Stomach smooth muscle (tissue), 2 donors: Measurements from ENCODE around the gene SIN3A.
"Not testable (repeated sequence)": the region's sequence is repeated elsewhere in the genome, so short reads cannot be mapped to it uniquely, and the experiment has no call there.

Experiments used
- H3K27ac ChIP-seq: one replicate; pipeline ENCODE4 v1.7.0; 2013; ENCODE audit warnings: mild to moderate bottlenecking, low read length, inconsistent platforms
- H3K27me3 ChIP-seq, 2 donors: one replicate each; pipeline ENCODE4 v1.7.0; 2013; ENCODE audit warnings: low read length in 2 of 2; ENCODE audit not compliant: insufficient read depth in 2 of 2, control insufficient read depth in 1 of 2
- H3K36me3 ChIP-seq, 2 donors: one replicate each; pipeline ENCODE4 v1.7.0; 2013; ENCODE audit warnings: low read length in 2 of 2; ENCODE audit not compliant: control insufficient read depth in 2 of 2, insufficient read depth in 2 of 2
- H3K4me1 ChIP-seq: one replicate; pipeline ENCODE4 v1.7.0; 2013; ENCODE audit warnings: low read length; ENCODE audit not compliant: control insufficient read depth, insufficient read depth
- H3K4me3 ChIP-seq, 2 donors: one replicate each; pipeline ENCODE4 v1.7.0; 2013; ENCODE audit warnings: low read length in 2 of 2
- H3K9ac ChIP-seq, 2 donors: one replicate each; pipeline ENCODE4 v1.7.0; 2013; ENCODE audit warnings: low read length in 2 of 2, mild to moderate bottlenecking in 1 of 2
- H3K9me3 ChIP-seq, 2 donors: one replicate each; pipeline ENCODE4 v1.7.0; 2013; ENCODE audit warnings: low read length in 2 of 2; ENCODE audit not compliant: control insufficient read depth in 2 of 2
- donor health status: healthy.
- donor health status: Pancreatic carcinoma.

Gene SIN3A

DNA sequence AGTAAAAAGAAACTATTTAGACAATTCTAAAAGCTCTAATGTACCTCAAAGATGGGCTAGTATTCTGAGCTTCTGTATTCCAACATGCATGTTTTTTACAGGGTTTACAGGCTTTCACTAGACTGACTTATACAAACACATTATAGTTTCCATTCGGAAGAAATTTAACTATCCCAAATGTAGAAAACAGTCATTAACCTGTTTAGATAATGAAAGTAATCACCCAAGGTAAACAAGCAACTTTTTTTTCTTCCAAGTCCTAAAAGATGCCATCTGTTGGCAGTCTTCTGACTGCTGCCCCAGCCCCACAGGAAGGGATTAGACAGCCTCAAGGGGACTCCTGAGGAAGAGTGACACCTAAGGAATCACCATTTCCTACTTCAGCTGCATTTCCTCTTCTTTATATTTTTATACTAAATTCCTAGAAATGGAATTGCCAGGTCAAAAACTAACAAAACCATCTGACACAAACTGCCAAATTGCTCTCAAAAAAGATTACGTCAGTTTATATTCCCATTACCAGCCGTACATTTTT lies 25.5 kb downstream of the SIN3A start:
- H3K9ac ChIP-seq = no peak overlapping the region
- no peak overlapping the region for H3K4me3 ChIP-seq
- no peak overlapping the region for H3K27ac ChIP-seq
- H3K27me3 ChIP-seq = no peaks in the 10 kb centered on the region
- H3K36me3 ChIP-seq = peaks cover 22% of the 10 kb centered on the region in 2 donors
- no peaks in the 10 kb centered on the region for H3K4me1 ChIP-seq
- no peaks in the 10 kb centered on the region for H3K9me3 ChIP-seq

DNA sequence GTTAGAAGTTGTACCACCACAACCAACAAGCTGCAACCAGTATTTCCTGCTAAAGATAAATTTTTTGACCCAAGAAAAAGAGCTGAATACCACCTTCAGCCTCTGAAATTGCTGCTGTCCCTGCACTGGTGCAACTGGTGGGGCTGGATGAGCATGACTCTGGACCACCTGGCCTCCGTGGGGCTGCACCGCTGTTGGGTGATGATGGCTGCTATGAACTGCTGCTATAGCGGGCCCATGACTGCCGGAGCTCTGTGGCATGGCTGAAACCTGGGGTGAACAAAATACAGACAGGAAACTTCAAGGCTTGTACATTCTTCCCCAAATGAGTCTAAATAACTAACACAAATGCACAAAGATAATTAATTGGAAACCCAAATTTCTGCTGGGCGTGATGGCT lies 28.9 kb downstream of the SIN3A start:
- H3K9ac ChIP-seq = no peak overlapping the region
- H3K27ac ChIP-seq = no peak overlapping the region
- no peak overlapping the region for H3K4me3 ChIP-seq
- H3K27me3 ChIP-seq = no peaks in the 10 kb centered on the region
- H3K9me3 ChIP-seq = no peaks in the 10 kb centered on the region
- no peaks in the 10 kb centered on the region for H3K4me1 ChIP-seq
- H3K36me3 ChIP-seq = peaks cover 10 to 13% of the 10 kb centered on the region in 2 donors

DNA sequence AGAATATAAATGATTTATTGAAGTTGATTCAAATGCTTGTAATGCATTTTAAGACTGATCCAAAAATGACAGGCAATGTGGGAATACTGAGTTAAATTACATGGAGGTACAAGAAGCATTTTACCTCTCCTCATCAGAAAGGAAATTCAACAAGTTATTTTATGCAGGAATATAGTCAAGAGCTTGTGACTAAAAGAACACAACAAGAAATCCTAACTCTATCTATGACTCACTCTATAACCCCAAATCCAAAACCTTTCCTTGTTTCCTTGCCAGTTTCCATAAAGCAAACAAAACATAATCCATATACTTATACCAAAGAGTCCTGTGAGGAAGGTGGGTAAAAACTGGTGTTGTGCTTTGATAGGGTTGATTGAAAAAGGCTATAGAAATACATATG lies 30.8 kb downstream of the SIN3A start:
- H3K27me3 ChIP-seq = no peaks in the 10 kb centered on the region
- H3K9me3 ChIP-seq = no peaks in the 10 kb centered on the region
- H3K4me1 ChIP-seq = no peaks in the 10 kb centered on the region
- no peak overlapping the region for H3K9ac ChIP-seq
- peaks cover 10 to 12% of the 10 kb centered on the region in 2 donors for H3K36me3 ChIP-seq
- no peak overlapping the region for H3K27ac ChIP-seq
- no peak overlapping the region for H3K4me3 ChIP-seq

DNA sequence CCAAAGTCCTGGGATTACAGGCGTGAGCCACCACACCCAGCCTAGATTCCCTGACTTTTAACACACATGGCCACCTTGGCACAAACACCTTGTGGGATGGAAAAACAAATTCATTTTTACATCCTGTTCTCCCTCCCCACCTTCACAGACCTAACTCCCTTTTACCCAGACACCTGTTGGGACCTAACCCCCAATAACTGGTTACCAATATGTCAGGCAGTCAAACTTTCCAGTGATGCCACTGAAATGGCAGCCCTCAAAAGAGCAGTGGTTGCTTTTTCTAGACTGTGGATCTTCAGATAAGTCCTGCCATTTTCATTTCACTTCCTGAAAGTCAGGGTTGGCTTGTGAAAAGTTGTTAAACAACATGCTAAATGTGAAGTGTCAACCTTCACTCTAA lies 34.9 kb downstream of the SIN3A start:
- Histone ChIP-seq H3K27ac (no peak overlapping the region), H3K9me3 (no peaks in the 10 kb centered on the region), H3K4me3 (no peak overlapping the region), H3K27me3 (no peaks in the 10 kb centered on the region), H3K36me3 (peaks cover 15 to 16% of the 10 kb centered on the region in 2 donors), H3K9ac (no peak overlapping the region), H3K4me1 (no peaks in the 10 kb centered on the region)

DNA sequence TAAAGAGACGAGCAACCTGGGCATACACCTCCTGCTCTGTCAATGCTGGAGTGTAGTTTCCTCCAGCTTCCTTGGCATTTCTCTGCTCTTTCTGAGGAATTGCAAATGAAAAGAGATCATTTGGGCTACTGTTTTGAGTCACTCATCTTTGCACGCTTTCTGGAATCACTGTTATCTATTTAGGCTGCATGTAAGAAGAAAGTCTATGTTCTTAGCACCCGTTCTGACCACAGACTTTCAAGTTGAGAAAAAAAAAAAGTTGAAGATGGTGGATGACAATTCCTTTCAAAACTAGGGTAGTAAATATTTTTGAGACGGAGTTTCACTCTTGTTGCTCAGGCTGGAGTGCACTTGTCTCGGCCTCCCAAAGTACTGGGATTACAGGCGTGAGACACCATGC lies 41.3 kb downstream of the SIN3A start:
- no peaks in the 10 kb centered on the region for H3K27me3 ChIP-seq
- no peak overlapping the region for H3K9ac ChIP-seq
- H3K9me3 ChIP-seq = no peaks in the 10 kb centered on the region
- no peak overlapping the region for H3K27ac ChIP-seq
- H3K36me3 ChIP-seq = peaks cover 42 to 43% of the 10 kb centered on the region in 2 donors
- H3K4me1 ChIP-seq = no peaks in the 10 kb centered on the region
- H3K4me3 ChIP-seq = no peak overlapping the region

DNA sequence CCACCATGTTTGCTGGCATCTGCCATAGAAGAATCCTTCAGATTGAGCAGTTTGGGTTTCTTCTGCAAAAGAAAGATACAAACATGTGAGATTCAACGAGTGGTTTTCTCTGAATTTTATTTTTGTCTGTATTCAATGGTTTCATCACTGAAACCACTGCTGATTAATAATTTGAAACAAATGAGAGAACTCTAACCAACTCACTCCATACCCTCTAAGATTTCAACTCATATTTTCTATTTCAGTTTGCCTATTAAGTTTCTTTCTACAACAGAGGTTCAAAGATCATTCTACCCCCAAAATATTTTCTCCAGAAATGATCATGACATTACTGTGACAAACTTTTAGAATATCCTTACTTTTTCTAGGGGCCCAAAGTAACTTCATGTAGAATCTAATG lies 44.4 kb downstream of the SIN3A start:
- Histone ChIP-seq H3K4me1 (no peaks in the 10 kb centered on the region), H3K27me3 (no peaks in the 10 kb centered on the region), H3K36me3 (peaks cover 32 to 38% of the 10 kb centered on the region in 2 donors), H3K4me3 (no peak overlapping the region), H3K27ac (no peak overlapping the region), H3K9ac (no peak overlapping the region), H3K9me3 (no peaks in the 10 kb centered on the region)

DNA sequence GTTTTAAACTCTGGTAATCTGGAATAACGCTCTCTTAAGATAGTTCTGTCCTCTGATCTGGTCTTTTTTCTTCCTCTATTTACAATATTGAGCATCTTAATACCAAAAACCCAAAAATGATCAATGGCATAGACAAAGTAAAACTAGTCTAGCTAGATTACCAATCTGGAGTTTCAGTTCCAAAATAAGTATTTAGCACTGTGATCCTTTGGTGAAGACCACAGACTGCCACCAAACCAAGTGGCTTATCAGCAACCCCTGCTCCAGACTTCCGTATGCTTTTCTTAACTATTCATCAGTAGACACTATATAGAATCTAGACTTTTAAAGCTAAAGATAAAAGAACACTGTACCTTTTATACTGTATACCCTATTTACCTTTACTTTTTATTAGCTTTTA lies 47.6 kb downstream of the SIN3A start:
- Histone ChIP-seq H3K27ac (no peak overlapping the region), H3K36me3 (peaks cover 34 to 39% of the 10 kb centered on the region in 2 donors), H3K9me3 (no peaks in the 10 kb centered on the region), H3K4me1 (no peaks in the 10 kb centered on the region), H3K9ac (no peak overlapping the region), H3K4me3 (no peak overlapping the region), H3K27me3 (no peaks in the 10 kb centered on the region)

DNA sequence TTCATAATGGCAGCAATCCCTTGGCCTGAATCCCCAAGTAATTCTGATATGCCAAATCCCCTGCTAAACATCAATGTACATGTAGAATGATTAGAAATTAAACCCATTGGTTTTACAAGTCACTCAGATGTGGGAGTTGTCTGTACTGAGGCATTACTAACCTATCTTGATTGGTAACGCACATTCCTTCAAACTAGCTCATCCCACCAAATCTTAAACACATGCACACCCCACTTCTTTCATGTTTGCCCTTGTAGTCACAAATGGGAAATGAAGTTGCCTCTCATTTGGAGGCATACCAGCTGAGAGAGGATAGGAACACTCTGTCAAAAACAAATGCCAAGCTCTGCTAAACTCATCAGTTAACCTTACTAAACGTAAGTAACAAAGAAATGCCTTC lies 54.0 kb downstream of the SIN3A start:
- Histone ChIP-seq H3K4me3 (no peak overlapping the region), H3K9me3 (no peaks in the 10 kb centered on the region), H3K27ac (no peak overlapping the region), H3K4me1 (no peaks in the 10 kb centered on the region), H3K27me3 (no peaks in the 10 kb centered on the region), H3K36me3 (peaks cover 55 to 60% of the 10 kb centered on the region in 2 donors), H3K9ac (no peak overlapping the region)

DNA sequence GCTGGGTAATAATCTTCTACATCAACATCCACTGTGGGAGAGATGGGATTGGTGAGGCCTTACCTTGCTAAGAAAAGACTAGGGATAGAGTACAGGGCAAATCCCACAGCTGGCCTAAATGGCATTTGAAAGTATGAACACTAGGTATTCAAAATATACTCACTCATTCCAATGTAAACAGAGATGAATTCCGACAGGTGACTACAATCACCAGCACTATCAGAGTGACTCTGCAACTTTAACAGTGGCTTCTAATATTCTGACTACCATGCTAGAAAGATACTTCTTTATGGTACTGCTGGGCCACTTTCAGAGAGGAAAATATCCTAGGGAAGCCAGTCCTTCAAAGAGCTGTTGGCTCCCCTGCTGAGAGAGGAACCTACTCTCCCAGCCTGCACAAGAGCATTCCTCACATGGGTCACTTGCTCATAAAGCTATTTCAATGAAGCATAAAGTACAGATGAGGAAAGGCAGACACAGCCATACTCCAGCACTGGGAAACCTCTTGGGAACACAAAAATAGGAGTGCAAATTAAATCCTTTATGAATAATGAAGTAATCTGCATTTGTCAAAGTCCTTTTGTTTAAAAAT lies 61.6 kb downstream of the SIN3A start:
- Histone ChIP-seq H3K36me3 (peaks cover 64 to 80% of the 10 kb centered on the region in 2 donors), H3K4me3 (no peak overlapping the region), H3K9ac (no peak overlapping the region), H3K27ac (no peak overlapping the region), H3K27me3 (no peaks in the 10 kb centered on the region), H3K4me1 (no peaks in the 10 kb centered on the region), H3K9me3 (no peaks in the 10 kb centered on the region)

DNA sequence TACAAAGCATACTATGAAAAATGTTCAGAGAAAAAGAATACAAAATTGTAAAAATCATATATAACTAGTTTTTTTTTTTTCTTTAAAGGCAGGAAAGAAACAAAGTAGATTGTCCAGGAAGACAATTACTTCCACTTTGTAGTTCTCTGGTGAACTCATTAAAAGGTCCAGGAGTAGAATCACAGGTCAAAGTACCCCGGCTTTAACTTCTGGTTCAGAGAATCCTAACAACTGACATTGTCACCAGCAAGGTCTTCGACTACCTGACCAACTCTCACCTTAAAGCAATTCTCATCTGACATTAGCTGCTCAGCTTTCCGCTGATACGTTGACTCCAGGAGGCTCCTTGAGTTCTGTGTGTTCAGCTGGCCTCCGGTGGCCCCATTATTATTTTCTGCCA lies 67.5 kb downstream of the SIN3A start:
- not testable (repeated sequence) for H3K9ac ChIP-seq, H3K27me3 ChIP-seq, H3K9me3 ChIP-seq, H3K27ac ChIP-seq, H3K4me3 ChIP-seq, H3K4me1 ChIP-seq
- peaks cover 47 to 50% of the 10 kb centered on the region in 2 donors for H3K36me3 ChIP-seq

DNA sequence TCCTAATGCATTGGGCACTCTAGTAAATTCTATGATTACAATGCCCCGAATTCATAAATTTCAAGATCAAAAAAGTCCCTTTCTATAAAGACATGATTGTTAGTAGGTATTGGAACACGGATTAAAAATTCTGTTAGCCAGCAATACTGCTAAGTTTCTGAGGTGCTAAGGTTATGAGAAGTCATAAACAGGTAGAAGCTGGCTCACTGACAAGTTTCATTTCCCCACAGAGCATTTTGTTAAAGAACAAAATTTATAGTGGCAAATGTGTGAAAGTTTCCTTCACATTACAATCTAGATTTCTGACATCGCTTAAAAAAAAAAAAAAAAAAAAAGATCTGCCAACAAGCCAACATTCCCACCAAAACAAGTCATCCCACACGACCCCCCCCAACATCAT lies 70.7 kb downstream of the SIN3A start:
- Histone ChIP-seq H3K27me3 (no peaks in the 10 kb centered on the region), H3K9me3 (no peaks in the 10 kb centered on the region), H3K4me1 (no peaks in the 10 kb centered on the region), H3K9ac (no peak overlapping the region), H3K27ac (no peak overlapping the region), H3K4me3 (no peak overlapping the region), H3K36me3 (peaks cover 30 to 35% of the 10 kb centered on the region in 2 donors)
